ENCODE data around the gene ASTN2. TPM values are rescaled to one million over a fixed set of nuclear protein-coding genes. Genes with fewer than 3 reads are reported as not detected.

Gene ASTN2
- total and polyA plus RNA-seq, 4 donors: 0.57 to 2.9 (median 1.4) TPM

DNA sequence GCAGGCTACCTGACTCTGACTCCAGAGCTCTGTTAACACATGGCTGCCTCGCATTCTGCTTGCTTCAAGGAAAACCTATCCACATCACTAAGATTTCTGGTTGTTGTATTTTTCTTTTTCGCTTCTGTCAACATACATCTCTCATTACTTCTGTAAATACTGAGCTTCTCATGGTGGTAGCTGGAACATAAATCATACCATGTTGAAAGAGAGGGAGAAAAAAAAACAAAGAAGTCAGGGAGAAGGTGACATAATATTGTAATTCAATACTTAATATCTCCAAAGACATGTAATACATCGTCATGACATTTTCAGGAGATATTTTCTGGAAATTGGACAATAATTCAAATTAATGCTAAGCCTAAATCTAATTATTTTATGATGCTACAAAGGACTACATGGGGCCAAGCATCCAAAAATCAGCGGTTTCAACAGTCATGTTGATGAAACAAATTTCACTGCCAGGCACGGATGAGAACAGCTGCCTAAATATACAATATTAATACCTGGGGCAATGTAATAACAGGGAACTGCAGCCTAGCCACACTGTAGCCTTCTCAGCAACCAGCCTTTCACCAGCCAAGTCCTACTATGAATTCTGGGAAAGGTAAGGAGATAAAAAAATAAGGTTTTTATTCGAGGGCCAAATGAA lies 395.8 kb downstream of the ASTN2 start:
- H3K4me3 ChIP-seq (ENCODE audit: low read depth in 1 of 3, low read length in 3 of 3): no peak overlapping the region
- H3K4me1 ChIP-seq (ENCODE audit: control insufficient read depth in 4 of 4, insufficient read depth in 4 of 4, low read length in 3 of 4): no peaks in the 10 kb centered on the region
- no peak overlapping the region for H3K27ac ChIP-seq (ENCODE audit: low read depth in 1 of 2, low read length in 2 of 2)
- H3K9me3 ChIP-seq (ENCODE audit: control insufficient read depth in 4 of 4, low read length in 3 of 4): no peaks in the 10 kb centered on the region
- TF ChIP-seq JUND (IDR thresholded peaks at IDR 0.05) (no peak), EGR1 (IDR thresholded peaks at IDR 0.05; ENCODE audit: low read depth in 2 of 2) (no peak), FOXA2 (IDR thresholded peaks at IDR 0.05) (no peak), YY1 (IDR thresholded peaks at IDR 0.05) (no peak), TAF1 (conservative IDR thresholded peaks at IDR 0.05) (no peak), NR2F2 (IDR thresholded peaks at IDR 0.05) (no peak), RXRA (IDR thresholded peaks at IDR 0.05) (no peak), FOXA1 (IDR thresholded peaks at IDR 0.05) (no peak), GABPA (IDR thresholded peaks at IDR 0.05 in 1 of 2, conservative IDR thresholded peaks at IDR 0.05 in 1 of 2) (no peak), SP1 (IDR thresholded peaks at IDR 0.05) (no peak), RAD21 (IDR thresholded peaks at IDR 0.05) (no peak), HNF4G (IDR thresholded peaks at IDR 0.05) (no peak)
- TF ChIP-seq, protein P1, sequence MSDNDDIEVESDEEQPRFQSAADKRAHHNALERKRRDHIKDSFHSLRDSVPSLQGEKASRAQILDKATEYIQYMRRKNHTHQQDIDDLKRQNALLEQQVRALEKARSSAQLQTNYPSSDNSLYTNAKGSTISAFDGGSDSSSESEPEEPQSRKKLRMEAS (IDR thresholded peaks at IDR 0.05): no peak
- TF ChIP-seq, protein P2, sequence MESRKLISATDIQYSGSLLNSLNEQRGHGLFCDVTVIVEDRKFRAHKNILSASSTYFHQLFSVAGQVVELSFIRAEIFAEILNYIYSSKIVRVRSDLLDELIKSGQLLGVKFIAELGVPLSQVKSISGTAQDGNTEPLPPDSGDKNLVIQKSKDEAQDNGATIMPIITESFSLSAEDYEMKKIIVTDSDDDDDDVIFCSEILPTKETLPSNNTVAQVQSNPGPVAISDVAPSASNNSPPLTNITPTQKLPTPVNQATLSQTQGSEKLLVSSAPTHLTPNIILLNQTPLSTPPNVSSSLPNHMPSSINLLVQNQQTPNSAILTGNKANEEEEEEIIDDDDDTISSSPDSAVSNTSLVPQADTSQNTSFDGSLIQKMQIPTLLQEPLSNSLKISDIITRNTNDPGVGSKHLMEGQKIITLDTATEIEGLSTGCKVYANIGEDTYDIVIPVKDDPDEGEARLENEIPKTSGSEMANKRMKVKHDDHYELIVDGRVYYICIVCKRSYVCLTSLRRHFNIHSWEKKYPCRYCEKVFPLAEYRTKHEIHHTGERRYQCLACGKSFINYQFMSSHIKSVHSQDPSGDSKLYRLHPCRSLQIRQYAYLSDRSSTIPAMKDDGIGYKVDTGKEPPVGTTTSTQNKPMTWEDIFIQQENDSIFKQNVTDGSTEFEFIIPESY (IDR thresholded peaks at IDR 0.05): no peak
- TF ChIP-seq, protein P3, sequence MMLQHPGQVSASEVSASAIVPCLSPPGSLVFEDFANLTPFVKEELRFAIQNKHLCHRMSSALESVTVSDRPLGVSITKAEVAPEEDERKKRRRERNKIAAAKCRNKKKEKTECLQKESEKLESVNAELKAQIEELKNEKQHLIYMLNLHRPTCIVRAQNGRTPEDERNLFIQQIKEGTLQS (IDR thresholded peaks at IDR 0.05): no peak
- TF ChIP-seq, protein P4, sequence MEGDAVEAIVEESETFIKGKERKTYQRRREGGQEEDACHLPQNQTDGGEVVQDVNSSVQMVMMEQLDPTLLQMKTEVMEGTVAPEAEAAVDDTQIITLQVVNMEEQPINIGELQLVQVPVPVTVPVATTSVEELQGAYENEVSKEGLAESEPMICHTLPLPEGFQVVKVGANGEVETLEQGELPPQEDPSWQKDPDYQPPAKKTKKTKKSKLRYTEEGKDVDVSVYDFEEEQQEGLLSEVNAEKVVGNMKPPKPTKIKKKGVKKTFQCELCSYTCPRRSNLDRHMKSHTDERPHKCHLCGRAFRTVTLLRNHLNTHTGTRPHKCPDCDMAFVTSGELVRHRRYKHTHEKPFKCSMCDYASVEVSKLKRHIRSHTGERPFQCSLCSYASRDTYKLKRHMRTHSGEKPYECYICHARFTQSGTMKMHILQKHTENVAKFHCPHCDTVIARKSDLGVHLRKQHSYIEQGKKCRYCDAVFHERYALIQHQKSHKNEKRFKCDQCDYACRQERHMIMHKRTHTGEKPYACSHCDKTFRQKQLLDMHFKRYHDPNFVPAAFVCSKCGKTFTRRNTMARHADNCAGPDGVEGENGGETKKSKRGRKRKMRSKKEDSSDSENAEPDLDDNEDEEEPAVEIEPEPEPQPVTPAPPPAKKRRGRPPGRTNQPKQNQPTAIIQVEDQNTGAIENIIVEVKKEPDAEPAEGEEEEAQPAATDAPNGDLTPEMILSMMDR (IDR thresholded peaks at IDR 0.05; ENCODE audit: low read depth, low read length, missing input control): no peak
- TF ChIP-seq, protein P5, sequence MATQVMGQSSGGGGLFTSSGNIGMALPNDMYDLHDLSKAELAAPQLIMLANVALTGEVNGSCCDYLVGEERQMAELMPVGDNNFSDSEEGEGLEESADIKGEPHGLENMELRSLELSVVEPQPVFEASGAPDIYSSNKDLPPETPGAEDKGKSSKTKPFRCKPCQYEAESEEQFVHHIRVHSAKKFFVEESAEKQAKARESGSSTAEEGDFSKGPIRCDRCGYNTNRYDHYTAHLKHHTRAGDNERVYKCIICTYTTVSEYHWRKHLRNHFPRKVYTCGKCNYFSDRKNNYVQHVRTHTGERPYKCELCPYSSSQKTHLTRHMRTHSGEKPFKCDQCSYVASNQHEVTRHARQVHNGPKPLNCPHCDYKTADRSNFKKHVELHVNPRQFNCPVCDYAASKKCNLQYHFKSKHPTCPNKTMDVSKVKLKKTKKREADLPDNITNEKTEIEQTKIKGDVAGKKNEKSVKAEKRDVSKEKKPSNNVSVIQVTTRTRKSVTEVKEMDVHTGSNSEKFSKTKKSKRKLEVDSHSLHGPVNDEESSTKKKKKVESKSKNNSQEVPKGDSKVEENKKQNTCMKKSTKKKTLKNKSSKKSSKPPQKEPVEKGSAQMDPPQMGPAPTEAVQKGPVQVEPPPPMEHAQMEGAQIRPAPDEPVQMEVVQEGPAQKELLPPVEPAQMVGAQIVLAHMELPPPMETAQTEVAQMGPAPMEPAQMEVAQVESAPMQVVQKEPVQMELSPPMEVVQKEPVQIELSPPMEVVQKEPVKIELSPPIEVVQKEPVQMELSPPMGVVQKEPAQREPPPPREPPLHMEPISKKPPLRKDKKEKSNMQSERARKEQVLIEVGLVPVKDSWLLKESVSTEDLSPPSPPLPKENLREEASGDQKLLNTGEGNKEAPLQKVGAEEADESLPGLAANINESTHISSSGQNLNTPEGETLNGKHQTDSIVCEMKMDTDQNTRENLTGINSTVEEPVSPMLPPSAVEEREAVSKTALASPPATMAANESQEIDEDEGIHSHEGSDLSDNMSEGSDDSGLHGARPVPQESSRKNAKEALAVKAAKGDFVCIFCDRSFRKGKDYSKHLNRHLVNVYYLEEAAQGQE (IDR thresholded peaks at IDR 0.05): no peak
- no peak for DNase-seq (ENCODE audit: low spot score)
- no peaks in the 10 kb centered on the region for H3K36me3 ChIP-seq (ENCODE audit: control insufficient read depth in 4 of 4, insufficient read depth in 3 of 4, low read depth in 1 of 4, low read length in 3 of 4)
- H3K9ac ChIP-seq (ENCODE audit: low read depth in 1 of 2, low read length in 2 of 2): no peak overlapping the region
- H3K27me3 ChIP-seq (ENCODE audit: control insufficient read depth in 4 of 4, insufficient read depth in 4 of 4, low read length in 3 of 4): no peaks in the 10 kb centered on the region
- 68% methylated on average over 6 of the region's 6 CpGs for WGBS

Data from liver (tissue), 9 donors.